Measurements from ENCODE around the gene DDRGK1.
"Not testable (repeated sequence)": the region's sequence is repeated elsewhere in the genome, so short reads cannot be mapped to it uniquely, and the experiment has no call there.

Gene DDRGK1

GRCh38 chr20:3164043-3164762, 40.3 kb downstream of the DDRGK1 start:
- DNase-seq, result no peak

- DNase-seq, result no peak
Observed at GRCh38 chr20:3163099-3164042, 41.1 kb downstream of the DDRGK1 start.

GRCh38 chr20:3162080-3162611, 42.3 kb downstream of the DDRGK1 start:
- DNase-seq, result no peak

GRCh38 chr20:3161316-3162079, 43.0 kb downstream of the DDRGK1 start:
- DNase-seq, result no peak

- DNase-seq, result no peak
Observed at GRCh38 chr20:3160418-3160817, 44.1 kb downstream of the DDRGK1 start.

- DNase-seq, result peak in 1 of 5 experiments; percentile 62
Observed at GRCh38 chr20:3158968-3159431, 45.5 kb downstream of the DDRGK1 start.

GRCh38 chr20:3157817-3158216, 46.7 kb downstream of the DDRGK1 start:
- DNase-seq, result no peak

GRCh38 chr20:3156811-3157619, 47.5 kb downstream of the DDRGK1 start:
- peak in 2 of 5 experiments; percentile 7 to 90 for DNase-seq

- not testable (repeated sequence) for DNase-seq
Observed at GRCh38 chr20:3152057-3152644, 52.3 kb downstream of the DDRGK1 start.

GRCh38 chr20:3150908-3151307, 53.6 kb downstream of the DDRGK1 start:
- no peak for DNase-seq

GRCh38 chr20:3146732-3147341, 57.6 kb downstream of the DDRGK1 start:
- DNase-seq, result no peak

GRCh38 chr20:3141757-3142156, 62.7 kb downstream of the DDRGK1 start:
- no peak for DNase-seq

Data from T-helper 2 cell (primary cell).